ENCODE results near the gene RMND5B. TPM values are rescaled to one million over a fixed set of nuclear protein-coding genes. Genes with fewer than 3 reads are reported as not detected.

The RMND5B gene
- total and polyA plus RNA-seq, 2 of the 13 experiments (the other 11 are each of a cell fraction or from before 2014, with no cell fraction given), result 18.6 to 20.4 TPM

DNA sequence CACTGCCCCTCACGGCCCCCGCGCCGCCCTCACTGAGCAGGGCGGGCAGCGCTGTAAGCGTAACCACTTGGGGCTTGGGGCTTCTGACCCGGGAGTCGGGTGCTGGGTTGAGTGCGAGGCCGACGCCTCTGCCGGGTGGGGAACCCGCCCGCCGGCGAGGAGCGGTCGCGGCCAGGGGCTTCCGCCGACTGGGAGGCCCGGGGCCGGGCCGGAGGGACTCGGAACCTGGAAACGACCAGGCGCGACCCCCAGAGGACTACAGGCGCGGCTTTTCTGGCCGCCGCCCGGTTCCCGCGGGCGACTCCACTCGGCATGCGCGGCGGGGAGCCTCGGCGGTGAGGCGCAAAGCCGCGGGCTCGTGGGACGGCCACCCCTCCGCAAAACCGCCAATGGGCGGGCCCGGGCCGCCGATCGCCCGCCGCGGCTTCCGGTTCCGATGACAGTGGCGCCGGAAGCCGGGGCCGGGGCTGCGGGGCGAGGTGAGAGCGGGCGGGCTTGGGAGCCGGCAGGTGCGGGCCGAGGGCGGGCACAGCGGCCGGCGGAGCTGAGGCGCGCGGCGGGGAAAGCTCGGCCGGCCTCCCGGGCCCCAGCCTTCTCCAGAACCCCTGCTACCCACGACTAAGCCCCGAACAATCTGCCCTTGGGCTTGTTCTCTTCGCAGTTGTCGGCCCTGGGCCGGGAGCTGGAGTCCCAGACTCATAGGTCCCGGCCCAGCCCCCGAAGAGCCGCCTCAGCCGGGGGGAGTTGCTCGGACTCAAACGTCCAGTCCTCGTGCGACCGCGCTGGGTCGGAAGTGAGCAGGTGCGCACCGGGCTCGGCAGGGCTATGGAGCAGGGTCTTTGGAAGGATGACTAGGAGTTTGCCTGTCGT lies at the start of gene RMND5B (continued):
- TF ChIP-seq MLXIP (CRISPR knock-in tag; IDR thresholded peaks at IDR 0.05; ENCODE audit: borderline replicate concordance), result peak; percentile 39; the same call in 1 of the 2 replicates
- TF ChIP-seq DPF2 (CRISPR knock-in tag; IDR thresholded peaks at IDR 0.05; ENCODE audit: borderline replicate concordance, low read depth), result no peak
- TF ChIP-seq KLF6 (CRISPR knock-in tag; IDR thresholded peaks at IDR 0.05), result peak; percentile 52; the same call in 1 of the 2 replicates
- TF ChIP-seq CENPX (CRISPR knock-in tag; IDR thresholded peaks at IDR 0.05), result no peak
- TF ChIP-seq FOXP1 (IDR thresholded peaks at IDR 0.05), result no peak
- TF ChIP-seq FOXP1 (CRISPR knock-in tag; IDR thresholded peaks at IDR 0.05), result no peak
- TF ChIP-seq ATF1 (CRISPR knock-in tag; IDR thresholded peaks at IDR 0.05), result no peak
- no peak for TF ChIP-seq CEBPG (CRISPR knock-in tag; IDR thresholded peaks at IDR 0.05)
- no peak for TF ChIP-seq MTF2 (CRISPR knock-in tag; IDR thresholded peaks at IDR 0.05; ENCODE audit: borderline replicate concordance)
- no peak for TF ChIP-seq PHB2 (IDR thresholded peaks at IDR 0.05; ENCODE audit: partially characterized antibody)
- TF ChIP-seq HNRNPH1 (optimal IDR thresholded peaks at IDR 0.05; ENCODE audit: low read depth, low read length), result no peak
- TF ChIP-seq, protein P1, sequence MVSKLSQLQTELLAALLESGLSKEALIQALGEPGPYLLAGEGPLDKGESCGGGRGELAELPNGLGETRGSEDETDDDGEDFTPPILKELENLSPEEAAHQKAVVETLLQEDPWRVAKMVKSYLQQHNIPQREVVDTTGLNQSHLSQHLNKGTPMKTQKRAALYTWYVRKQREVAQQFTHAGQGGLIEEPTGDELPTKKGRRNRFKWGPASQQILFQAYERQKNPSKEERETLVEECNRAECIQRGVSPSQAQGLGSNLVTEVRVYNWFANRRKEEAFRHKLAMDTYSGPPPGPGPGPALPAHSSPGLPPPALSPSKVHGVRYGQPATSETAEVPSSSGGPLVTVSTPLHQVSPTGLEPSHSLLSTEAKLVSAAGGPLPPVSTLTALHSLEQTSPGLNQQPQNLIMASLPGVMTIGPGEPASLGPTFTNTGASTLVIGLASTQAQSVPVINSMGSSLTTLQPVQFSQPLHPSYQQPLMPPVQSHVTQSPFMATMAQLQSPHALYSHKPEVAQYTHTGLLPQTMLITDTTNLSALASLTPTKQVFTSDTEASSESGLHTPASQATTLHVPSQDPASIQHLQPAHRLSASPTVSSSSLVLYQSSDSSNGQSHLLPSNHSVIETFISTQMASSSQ (IDR thresholded peaks at IDR 0.05; ENCODE audit: low read depth), result no peak
- TF ChIP-seq, protein P1 (CRISPR knock-in tag; IDR thresholded peaks at IDR 0.05; ENCODE audit: borderline replicate concordance), result peak; percentile 57; the same call in 1 of the 2 replicates
- no peak for TF ChIP-seq MAF1 (CRISPR knock-in tag; IDR thresholded peaks at IDR 0.05; ENCODE audit: borderline replicate concordance)
- TF ChIP-seq NR3C1 (CRISPR knock-in tag; IDR thresholded peaks at IDR 0.05), result no peak
- no peak for TF ChIP-seq ZNF251 (CRISPR knock-in tag; IDR thresholded peaks at IDR 0.05)
- no peak for TF ChIP-seq FOXA1 (IDR thresholded peaks at IDR 0.05)
- no peak for TF ChIP-seq FOXA1 (CRISPR knock-in tag; IDR thresholded peaks at IDR 0.05)
- TF ChIP-seq ZNF75D (CRISPR knock-in tag; IDR thresholded peaks at IDR 0.05; ENCODE audit: borderline replicate concordance), result no peak
- TF ChIP-seq TCF12 (IDR thresholded peaks at IDR 0.05), result no peak
- peak; percentile 70; the same call in 1 of the 2 replicates for TF ChIP-seq TCF12 (CRISPR knock-in tag; IDR thresholded peaks at IDR 0.05)
- peak; percentile 55; the same call in 1 of the 2 replicates for TF ChIP-seq KDM5A (IDR thresholded peaks at IDR 0.05; ENCODE audit: borderline replicate concordance, low read length)
- no peak for TF ChIP-seq MEF2D (CRISPR knock-in tag; IDR thresholded peaks at IDR 0.05)
- TF ChIP-seq ZNF180 (CRISPR knock-in tag; IDR thresholded peaks at IDR 0.05; ENCODE audit: borderline replicate concordance, low read depth), result no peak
- TF ChIP-seq DRAP1 (CRISPR knock-in tag; IDR thresholded peaks at IDR 0.05), result peak; percentile 21; the same call in 1 of the 2 replicates
- TF ChIP-seq THAP11 (CRISPR knock-in tag; IDR thresholded peaks at IDR 0.05), result peak; percentile 78

All from HepG2 (cell line).